ENCODE results near the gene MOSMO. TPM values are rescaled to one million over a fixed set of nuclear protein-coding genes. Genes with fewer than 3 reads are reported as not detected.

Gene MOSMO
- total RNA-seq, 6 experiments from 2014 or later = 6.7 to 13.4 (median 7.5) TPM

- no peak for DNase-seq
- no peak for ATAC-seq
- Histone ChIP-seq H3K27ac (no peak overlapping the region), H3K36me3 (peaks cover 0 to 5% (median 1%) of the 10 kb centered on the region in 4 donors), H3K27me3 (no peaks in the 10 kb centered on the region), H3K4me3 (no peak overlapping the region), H3K4me1 (no peaks in the 10 kb centered on the region), H3K9me3 (no peaks in the 10 kb centered on the region)
- intact Hi-C loops (cut with DNase I) = no loop called here
- TF ChIP-seq POLR2A (IDR thresholded peaks at IDR 0.05) = no peak
- TF ChIP-seq, protein P1, sequence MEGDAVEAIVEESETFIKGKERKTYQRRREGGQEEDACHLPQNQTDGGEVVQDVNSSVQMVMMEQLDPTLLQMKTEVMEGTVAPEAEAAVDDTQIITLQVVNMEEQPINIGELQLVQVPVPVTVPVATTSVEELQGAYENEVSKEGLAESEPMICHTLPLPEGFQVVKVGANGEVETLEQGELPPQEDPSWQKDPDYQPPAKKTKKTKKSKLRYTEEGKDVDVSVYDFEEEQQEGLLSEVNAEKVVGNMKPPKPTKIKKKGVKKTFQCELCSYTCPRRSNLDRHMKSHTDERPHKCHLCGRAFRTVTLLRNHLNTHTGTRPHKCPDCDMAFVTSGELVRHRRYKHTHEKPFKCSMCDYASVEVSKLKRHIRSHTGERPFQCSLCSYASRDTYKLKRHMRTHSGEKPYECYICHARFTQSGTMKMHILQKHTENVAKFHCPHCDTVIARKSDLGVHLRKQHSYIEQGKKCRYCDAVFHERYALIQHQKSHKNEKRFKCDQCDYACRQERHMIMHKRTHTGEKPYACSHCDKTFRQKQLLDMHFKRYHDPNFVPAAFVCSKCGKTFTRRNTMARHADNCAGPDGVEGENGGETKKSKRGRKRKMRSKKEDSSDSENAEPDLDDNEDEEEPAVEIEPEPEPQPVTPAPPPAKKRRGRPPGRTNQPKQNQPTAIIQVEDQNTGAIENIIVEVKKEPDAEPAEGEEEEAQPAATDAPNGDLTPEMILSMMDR (IDR thresholded peaks at IDR 0.05) = no peak
- WGBS (ENCODE audit: insufficient coverage, low coverage, low lambda C conversion rate, missing lambda C conversion rate) = no CpG with 5 or more reads among the region's 2 CpGs
These were observed 18.2 kb upstream of the MOSMO start for GRCh38 chr16:21989751-21990150.

- intact Hi-C loops (cut with DNase I) = no loop called here
- WGBS (ENCODE audit: insufficient coverage, low coverage, low lambda C conversion rate, missing lambda C conversion rate) = 38% methylated on average over 3 of the region's 3 CpGs
- no peak for DNase-seq
- TF ChIP-seq, protein P1 (IDR thresholded peaks at IDR 0.05) = no peak
- no peak for TF ChIP-seq POLR2A (IDR thresholded peaks at IDR 0.05)
- no peak for ATAC-seq
- Histone ChIP-seq H3K4me3 (no peak overlapping the region), H3K27ac (no peak overlapping the region), H3K9me3 (no peaks in the 10 kb centered on the region), H3K4me1 (no peaks in the 10 kb centered on the region), H3K27me3 (no peaks in the 10 kb centered on the region), H3K36me3 (peaks cover 0 to 4% (median 0%) of the 10 kb centered on the region in 4 donors)
These were observed 17.4 kb upstream of the MOSMO start for GRCh38 chr16:21990381-21990944.

DNA sequence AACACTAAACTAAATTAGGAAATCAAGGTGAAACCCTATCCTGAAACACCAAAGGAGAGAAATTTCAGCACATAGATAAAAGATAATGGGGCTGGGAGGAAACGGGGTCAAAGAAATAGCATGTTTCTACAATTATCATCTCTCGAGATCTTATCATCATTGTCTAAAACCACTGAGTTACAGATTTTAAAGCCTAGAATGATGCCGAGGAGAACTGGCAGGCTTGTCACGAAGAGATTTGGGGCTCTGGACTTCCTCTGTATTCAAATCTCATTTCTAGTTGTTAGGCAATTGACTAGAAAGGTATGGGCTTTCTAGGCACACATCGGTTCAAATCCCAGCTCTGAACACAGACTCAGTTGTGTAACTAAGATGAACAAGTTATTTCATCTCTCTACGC, 16.3 kb upstream of the MOSMO start:
- ATAC-seq (no peak), DNase-seq (no peak)
- no peaks in the 10 kb centered on the region for H3K36me3 ChIP-seq
- H3K4me3 ChIP-seq = no peak overlapping the region
- TF ChIP-seq POLR2A (IDR thresholded peaks at IDR 0.05) = no peak
- TF ChIP-seq, protein P1 (IDR thresholded peaks at IDR 0.05) = no peak
- no peak overlapping the region for H3K27ac ChIP-seq
- intact Hi-C loops (cut with DNase I) = no loop called here
- H3K27me3 ChIP-seq = no peaks in the 10 kb centered on the region
- no peaks in the 10 kb centered on the region for H3K4me1 ChIP-seq
- 67% methylated on average over 6 of the region's 6 CpGs for WGBS (ENCODE audit: insufficient coverage, low coverage, low lambda C conversion rate, missing lambda C conversion rate)
- no peaks in the 10 kb centered on the region for H3K9me3 ChIP-seq

- TF ChIP-seq POLR2A (IDR thresholded peaks at IDR 0.05) = no peak
- TF ChIP-seq, protein P1 (IDR thresholded peaks at IDR 0.05) = no peak
- DNase-seq (no peak), ATAC-seq (no peak)
- H3K27ac ChIP-seq = no peak overlapping the region
- H3K4me1 ChIP-seq = no peaks in the 10 kb centered on the region
- no peaks in the 10 kb centered on the region for H3K36me3 ChIP-seq
- no peak overlapping the region for H3K4me3 ChIP-seq
- WGBS (ENCODE audit: insufficient coverage, low coverage, low lambda C conversion rate, missing lambda C conversion rate) = 80% methylated on average over 10 of the region's 13 CpGs
- no peaks in the 10 kb centered on the region for H3K9me3 ChIP-seq
- intact Hi-C loops (cut with DNase I) = loop anchor here in 1 of 2 donors (5.0 kb wide), 1 partner anchor 82 kb away; no protein-coding TSS in a partner anchor
- H3K27me3 ChIP-seq = no peaks in the 10 kb centered on the region
These were observed 12.9 kb upstream of the MOSMO start for GRCh38 chr16:21994856-21995465.

Measured in right lobe of liver (tissue), 6 donors.